Peyer's patch (tissue), 4 donors: ENCODE data around the gene MAGI2.

Source experiments
- POLR2A ChIP-seq, 2 donors: fragments of 450-650 bp; IDR thresholded peaks; one replicate each; pipeline ENCODE4 v1.5.1; 2017; ENCODE audit warnings: antibody characterized with exemption in 2 of 2, mild to moderate bottlenecking in 2 of 2, moderate library complexity in 2 of 2
- TF ChIP-seq, protein P1 (sequence below), 6 experiments: fragments of 450-650 bp in 4 of 6; fragments of 200-600 bp in 2 of 6; sonication (generic) in 1 of 6; IDR thresholded peaks; one replicate each; pipeline ENCODE4 v1.5.1; 2017 to 2019; ENCODE audit warnings: antibody characterized with exemption in 6 of 6, mild to moderate bottlenecking in 3 of 6, moderate library complexity in 1 of 6

GRCh38 chr7:79377097-79377496 lies 76.4 kb downstream of the MAGI2 start:
- TF ChIP-seq, protein P1, sequence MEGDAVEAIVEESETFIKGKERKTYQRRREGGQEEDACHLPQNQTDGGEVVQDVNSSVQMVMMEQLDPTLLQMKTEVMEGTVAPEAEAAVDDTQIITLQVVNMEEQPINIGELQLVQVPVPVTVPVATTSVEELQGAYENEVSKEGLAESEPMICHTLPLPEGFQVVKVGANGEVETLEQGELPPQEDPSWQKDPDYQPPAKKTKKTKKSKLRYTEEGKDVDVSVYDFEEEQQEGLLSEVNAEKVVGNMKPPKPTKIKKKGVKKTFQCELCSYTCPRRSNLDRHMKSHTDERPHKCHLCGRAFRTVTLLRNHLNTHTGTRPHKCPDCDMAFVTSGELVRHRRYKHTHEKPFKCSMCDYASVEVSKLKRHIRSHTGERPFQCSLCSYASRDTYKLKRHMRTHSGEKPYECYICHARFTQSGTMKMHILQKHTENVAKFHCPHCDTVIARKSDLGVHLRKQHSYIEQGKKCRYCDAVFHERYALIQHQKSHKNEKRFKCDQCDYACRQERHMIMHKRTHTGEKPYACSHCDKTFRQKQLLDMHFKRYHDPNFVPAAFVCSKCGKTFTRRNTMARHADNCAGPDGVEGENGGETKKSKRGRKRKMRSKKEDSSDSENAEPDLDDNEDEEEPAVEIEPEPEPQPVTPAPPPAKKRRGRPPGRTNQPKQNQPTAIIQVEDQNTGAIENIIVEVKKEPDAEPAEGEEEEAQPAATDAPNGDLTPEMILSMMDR (IDR thresholded peaks at IDR 0.05) = no peak
- TF ChIP-seq POLR2A (IDR thresholded peaks at IDR 0.05) = no peak
